Stimulated activated naive CD8-positive, alpha-beta T cell treated with anti-CD3 and anti-CD28 coated beads, Interleukin-15, amount 100 ng/mL, for 72 hours (primary cell): Measurements from ENCODE around the gene CCNI2.

Source experiments
- ATAC-seq: fragments of 150-1000 bp; cut with Tn5 transposase; 2 replicates; pipeline ENCODE4 v1.10.0; 2021; ENCODE audit warnings: mild to moderate bottlenecking, moderate library complexity
- DNase-seq, 2 donors: peaks; one replicate each; pipeline ENCODE4 v3.0.0; 2021 to 2022
- H3K27ac Mint-ChIP-seq, 2 donors: one replicate each; pipeline ENCODE4 v1.8.0; 2022; ENCODE audit warnings: mild to moderate bottlenecking in 2 of 2, mixed read lengths in 2 of 2, moderate library complexity in 2 of 2
- H3K27me3 Mint-ChIP-seq: one replicate; pipeline ENCODE4 v1.8.0; 2022; ENCODE audit warnings: mixed read lengths
- H3K4me1 Mint-ChIP-seq: one replicate; pipeline ENCODE4 v1.8.0; 2022; ENCODE audit warnings: mild to moderate bottlenecking, mixed read lengths
- H3K4me3 Mint-ChIP-seq, 2 donors: one replicate each; pipeline ENCODE4 v1.8.0; 2022; ENCODE audit warnings: mild to moderate bottlenecking in 2 of 2, mixed read lengths in 2 of 2, moderate library complexity in 1 of 2
- H3K9me3 Mint-ChIP-seq, 2 donors: one replicate each; pipeline ENCODE4 v1.8.0; 2022; ENCODE audit warnings: mixed read lengths in 2 of 2

Gene CCNI2

DNA sequence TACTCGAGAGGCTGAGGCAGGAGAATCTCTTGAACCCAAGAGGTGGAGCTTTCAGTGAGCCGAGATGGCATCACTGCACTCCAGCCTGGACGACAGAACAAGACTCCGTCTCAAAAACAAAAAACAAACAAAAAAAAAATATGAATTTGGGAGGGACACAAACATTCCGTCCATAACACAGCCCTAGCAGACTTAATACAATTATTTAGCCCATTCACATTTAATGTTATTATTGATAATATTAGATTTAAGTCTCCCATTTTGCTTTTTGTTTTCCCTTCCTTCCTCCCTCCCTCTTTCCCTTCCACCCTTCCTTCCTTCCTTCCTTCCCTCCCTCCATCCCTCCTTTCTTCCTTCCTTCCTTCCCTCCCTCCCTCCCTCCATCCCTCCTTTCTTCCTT lies 4.6 kb upstream of the CCNI2 start:
- no peak for DNase-seq
- Mint-ChIP-seq H3K4me1 (peaks cover 14% of the 10 kb centered on the region), H3K27ac (no peak overlapping the region), H3K4me3 (no peak overlapping the region), H3K9me3 (no peaks in the 10 kb centered on the region), H3K27me3 (peaks cover 8% of the 10 kb centered on the region)
- ATAC-seq, result no peak

GRCh38 chr5:132744659-132745058 lies 2.6 kb upstream of the CCNI2 start:
- peaks cover 19% of the 10 kb centered on the region for H3K4me1 Mint-ChIP-seq
- H3K4me3 Mint-ChIP-seq, result no peak overlapping the region
- no peak for DNase-seq

DNA sequence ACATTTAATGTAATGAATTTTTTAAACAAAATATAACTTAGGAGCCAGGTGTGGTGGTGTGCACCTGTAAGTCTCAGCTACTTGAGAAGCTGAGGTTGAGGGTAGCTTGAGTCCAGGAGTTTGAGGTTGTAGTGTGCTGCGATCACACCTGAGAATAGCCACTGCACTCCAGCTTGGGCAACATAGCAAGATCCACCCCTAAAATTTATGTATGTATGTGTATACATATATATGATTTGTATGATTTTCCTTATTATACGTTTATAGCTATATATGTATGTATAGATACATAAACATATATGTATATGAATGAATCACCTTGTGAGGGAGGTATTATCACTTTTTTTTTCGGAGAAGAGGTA lies 653 bp upstream of the CCNI2 start:
- Mint-ChIP-seq H3K4me3 (peak overlapping the region; percentile 78 to 80), H3K4me1 (peaks cover 38% of the 10 kb centered on the region), H3K9me3 (no peaks in the 10 kb centered on the region), H3K27me3 (peaks cover 8% of the 10 kb centered on the region), H3K27ac (peak overlapping the region in 1 of 2 donors; percentile 33)
- DNase-seq, result no peak
- no peak for ATAC-seq

More at GRCh38 chr5:132744659-132745058, 2.6 kb upstream of the CCNI2 start:
- Mint-ChIP-seq H3K9me3 (no peaks in the 10 kb centered on the region), H3K27me3 (peaks cover 8% of the 10 kb centered on the region), H3K27ac (no peak overlapping the region)
- no peak for ATAC-seq

- Mint-ChIP-seq H3K4me3 (peak overlapping the region in 1 of 2 donors; percentile 78), H3K27me3 (peaks cover 6% of the 10 kb centered on the region), H3K4me1 (peaks cover 49% of the 10 kb centered on the region), H3K27ac (peak overlapping the region; percentile 61 to 92), H3K9me3 (no peaks in the 10 kb centered on the region)
- peak; percentile 60 for ATAC-seq
- DNase-seq, result peak; percentile 54 to 63
Observed at GRCh38 chr5:132747616-132748440, 602 bp downstream of the CCNI2 start.

- Mint-ChIP-seq H3K4me3 (peak overlapping the region in 1 of 2 donors; percentile 78), H3K9me3 (no peaks in the 10 kb centered on the region), H3K27ac (peak overlapping the region; percentile 61 to 92), H3K4me1 (peaks cover 55% of the 10 kb centered on the region), H3K27me3 (no peaks in the 10 kb centered on the region)
- ATAC-seq (no peak), DNase-seq (no peak)
Observed at GRCh38 chr5:132748522-132749000, 1.3 kb downstream of the CCNI2 start.

GRCh38 chr5:132749506-132749905 lies 2.3 kb downstream of the CCNI2 start:
- no peak for DNase-seq
- H3K4me3 Mint-ChIP-seq, result no peak overlapping the region
- H3K27ac Mint-ChIP-seq, result no peak overlapping the region

DNA sequence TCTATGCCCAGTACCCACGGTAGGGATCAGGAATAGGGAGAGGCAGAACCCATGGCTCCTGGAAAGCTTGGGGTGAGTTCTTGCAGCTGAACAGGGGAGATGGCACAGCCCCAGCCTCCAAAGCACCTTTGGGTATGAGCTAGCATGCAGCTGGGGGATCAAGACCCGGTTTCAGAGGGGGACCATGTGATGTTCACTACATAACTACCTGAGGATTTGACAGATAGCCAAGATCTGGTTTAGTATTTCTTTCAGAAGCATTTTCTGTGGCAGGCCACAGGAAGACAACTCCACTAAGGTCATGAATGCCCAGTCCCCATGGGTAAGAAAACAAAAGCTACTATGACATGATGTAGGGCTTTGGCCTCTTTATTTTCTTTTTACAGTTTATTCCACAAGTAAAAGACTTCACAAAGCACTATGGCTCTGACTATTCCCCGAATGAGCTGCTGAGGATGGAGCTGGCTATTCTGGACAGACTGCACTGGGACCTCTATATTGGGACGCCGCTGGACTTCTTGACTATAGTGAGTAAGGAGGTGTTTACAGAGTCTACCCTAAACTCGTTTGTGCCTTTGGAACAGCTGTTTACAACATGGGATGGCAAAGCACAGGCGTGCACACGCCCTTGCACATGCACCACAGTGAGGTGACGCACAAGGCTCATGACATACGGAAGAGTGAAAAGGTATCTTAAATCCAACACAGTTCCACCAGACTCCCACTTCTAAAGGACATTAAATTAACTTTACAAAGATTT lies 3.4 kb downstream of the CCNI2 start:
- Mint-ChIP-seq H3K27me3 (no peaks in the 10 kb centered on the region), H3K9me3 (no peaks in the 10 kb centered on the region), H3K4me3 (peak overlapping the region in 1 of 2 donors; percentile 13), H3K27ac (peak overlapping the region; percentile 57 to 60), H3K4me1 (peaks cover 74% of the 10 kb centered on the region)
- peak; percentile 22 for ATAC-seq
- DNase-seq, result no peak

More at GRCh38 chr5:132749506-132749905, 2.3 kb downstream of the CCNI2 start:
- Mint-ChIP-seq H3K4me1 (peaks cover 64% of the 10 kb centered on the region), H3K27me3 (no peaks in the 10 kb centered on the region), H3K9me3 (no peaks in the 10 kb centered on the region)
- ATAC-seq, result no peak

DNA sequence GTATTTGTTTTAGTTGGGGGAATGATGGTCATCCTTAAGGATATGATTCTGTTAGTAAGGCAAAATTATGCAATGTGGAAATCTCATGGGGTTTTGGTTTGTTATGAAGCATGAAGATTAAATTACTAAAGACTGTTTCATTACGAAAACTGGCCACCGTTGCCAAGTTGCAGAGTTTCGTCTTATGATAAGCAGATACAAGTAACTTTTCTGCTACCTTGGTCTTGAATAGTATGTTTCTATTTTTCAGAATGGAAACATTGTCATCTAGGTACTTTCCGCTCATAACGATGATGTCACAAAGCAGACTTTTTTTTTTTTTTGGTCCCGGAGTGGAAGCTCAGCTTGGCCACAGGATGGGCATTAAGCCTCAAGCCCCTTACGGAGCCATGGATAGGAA lies 4.2 kb downstream of the CCNI2 start:
- H3K4me1 Mint-ChIP-seq, result peaks cover 74% of the 10 kb centered on the region
- DNase-seq, result peak in 1 of 2 donors; percentile 60
- peak overlapping the region; percentile 11 to 41 for H3K4me3 Mint-ChIP-seq
- ATAC-seq, result peak; percentile 45
- H3K9me3 Mint-ChIP-seq, result no peaks in the 10 kb centered on the region
- H3K27me3 Mint-ChIP-seq, result no peaks in the 10 kb centered on the region
- peak overlapping the region; percentile 42 to 57 for H3K27ac Mint-ChIP-seq

GRCh38 chr5:132751971-132752580 lies 4.8 kb downstream of the CCNI2 start:
- Mint-ChIP-seq H3K27me3 (no peaks in the 10 kb centered on the region), H3K4me1 (peaks cover 74% of the 10 kb centered on the region), H3K9me3 (no peaks in the 10 kb centered on the region), H3K4me3 (no peak overlapping the region), H3K27ac (peak overlapping the region; percentile 57 to 74)
- DNase-seq, result no peak
- ATAC-seq, result no peak

GRCh38 chr5:132752581-132753125 lies 5.4 kb downstream of the CCNI2 start:
- H3K4me3 Mint-ChIP-seq, result no peak overlapping the region
- H3K27ac Mint-ChIP-seq, result peak overlapping the region; percentile 8 to 74
- no peak for DNase-seq
- H3K4me1 Mint-ChIP-seq, result peaks cover 74% of the 10 kb centered on the region
- ATAC-seq, result no peak
- H3K9me3 Mint-ChIP-seq, result no peaks in the 10 kb centered on the region
- H3K27me3 Mint-ChIP-seq, result no peaks in the 10 kb centered on the region

DNA sequence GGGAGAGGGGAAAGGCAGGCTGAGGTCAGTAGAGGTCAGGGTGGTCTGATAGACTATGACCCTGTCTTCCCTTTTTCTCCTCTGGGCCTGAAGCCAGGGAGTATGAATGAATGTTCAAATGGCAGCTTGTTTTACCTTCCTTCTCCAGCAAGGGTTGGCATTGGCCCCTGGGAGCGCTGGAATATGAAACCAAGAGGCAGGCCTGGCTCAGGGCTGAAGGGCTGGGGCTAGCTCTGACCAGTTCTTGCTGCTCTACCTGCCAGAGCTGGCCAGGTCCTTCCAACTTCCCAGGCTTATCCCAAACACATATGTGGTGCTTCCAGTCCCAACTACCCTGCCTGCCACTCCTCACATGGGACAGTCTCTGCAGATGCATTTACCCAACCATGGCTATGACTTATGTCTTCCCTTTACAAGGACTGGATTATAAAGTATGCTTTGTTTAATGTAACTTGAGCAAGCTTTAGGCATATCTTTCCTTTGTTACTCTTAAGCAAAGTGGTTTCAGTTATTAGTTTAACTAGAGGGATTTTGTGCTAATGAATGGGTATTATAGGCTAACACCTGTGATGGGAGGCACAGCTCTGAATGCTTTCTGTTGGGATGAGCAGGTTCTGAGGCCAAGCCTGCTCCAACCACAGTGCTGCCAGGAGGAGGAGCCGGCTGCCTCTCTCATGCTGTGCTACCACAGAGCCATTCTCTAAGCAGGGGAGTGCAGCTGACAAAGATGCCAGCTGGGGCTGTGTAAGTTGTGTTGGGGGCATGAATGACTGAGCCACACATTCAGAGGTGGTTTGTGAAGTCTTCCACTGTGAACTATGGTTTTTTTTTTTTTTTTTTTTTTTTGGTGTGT lies 6.1 kb downstream of the CCNI2 start:
- Mint-ChIP-seq H3K27ac (peak overlapping the region; percentile 48 to 74), H3K27me3 (no peaks in the 10 kb centered on the region), H3K9me3 (no peaks in the 10 kb centered on the region), H3K4me1 (peaks cover 68% of the 10 kb centered on the region), H3K4me3 (no peak overlapping the region)
- DNase-seq (no peak), ATAC-seq (peak; percentile 48)

GRCh38 chr5:132754111-132754510 lies 6.9 kb downstream of the CCNI2 start:
- Mint-ChIP-seq H3K27ac (no peak overlapping the region), H3K4me1 (peaks cover 60% of the 10 kb centered on the region), H3K9me3 (no peaks in the 10 kb centered on the region), H3K4me3 (no peak overlapping the region), H3K27me3 (no peaks in the 10 kb centered on the region)
- DNase-seq (peak in 1 of 2 donors; percentile 4), ATAC-seq (no peak)

GRCh38 chr5:132754947-132755346 lies 7.7 kb downstream of the CCNI2 start:
- no peaks in the 10 kb centered on the region for H3K9me3 Mint-ChIP-seq
- H3K4me1 Mint-ChIP-seq, result peaks cover 52% of the 10 kb centered on the region
- DNase-seq, result peak in 1 of 2 donors; percentile 7
- H3K27ac Mint-ChIP-seq, result peak overlapping the region in 1 of 2 donors; percentile 13
- H3K4me3 Mint-ChIP-seq, result no peak overlapping the region
- no peaks in the 10 kb centered on the region for H3K27me3 Mint-ChIP-seq
- peak; percentile 2 for ATAC-seq

- no peak overlapping the region for H3K4me3 Mint-ChIP-seq
- H3K4me1 Mint-ChIP-seq, result peaks cover 36% of the 10 kb centered on the region
- H3K27me3 Mint-ChIP-seq, result no peaks in the 10 kb centered on the region
- no peak overlapping the region for H3K27ac Mint-ChIP-seq
- no peaks in the 10 kb centered on the region for H3K9me3 Mint-ChIP-seq
- ATAC-seq (no peak), DNase-seq (peak in 1 of 2 donors; percentile 5)
Observed at GRCh38 chr5:132756542-132756941, 9.3 kb downstream of the CCNI2 start.
